Ammon's horn (tissue), 1 donor: ENCODE results near the gene MYORG.
A peak's percentile ranks its signal among the peaks of the same experiment; 100 is the strongest.

Experiments
- DNase-seq: peaks from one replicate; pipeline ENCODE4 v3.0.0-alpha.2; 2016; ENCODE audit warnings: low spot score

Gene MYORG

DNA sequence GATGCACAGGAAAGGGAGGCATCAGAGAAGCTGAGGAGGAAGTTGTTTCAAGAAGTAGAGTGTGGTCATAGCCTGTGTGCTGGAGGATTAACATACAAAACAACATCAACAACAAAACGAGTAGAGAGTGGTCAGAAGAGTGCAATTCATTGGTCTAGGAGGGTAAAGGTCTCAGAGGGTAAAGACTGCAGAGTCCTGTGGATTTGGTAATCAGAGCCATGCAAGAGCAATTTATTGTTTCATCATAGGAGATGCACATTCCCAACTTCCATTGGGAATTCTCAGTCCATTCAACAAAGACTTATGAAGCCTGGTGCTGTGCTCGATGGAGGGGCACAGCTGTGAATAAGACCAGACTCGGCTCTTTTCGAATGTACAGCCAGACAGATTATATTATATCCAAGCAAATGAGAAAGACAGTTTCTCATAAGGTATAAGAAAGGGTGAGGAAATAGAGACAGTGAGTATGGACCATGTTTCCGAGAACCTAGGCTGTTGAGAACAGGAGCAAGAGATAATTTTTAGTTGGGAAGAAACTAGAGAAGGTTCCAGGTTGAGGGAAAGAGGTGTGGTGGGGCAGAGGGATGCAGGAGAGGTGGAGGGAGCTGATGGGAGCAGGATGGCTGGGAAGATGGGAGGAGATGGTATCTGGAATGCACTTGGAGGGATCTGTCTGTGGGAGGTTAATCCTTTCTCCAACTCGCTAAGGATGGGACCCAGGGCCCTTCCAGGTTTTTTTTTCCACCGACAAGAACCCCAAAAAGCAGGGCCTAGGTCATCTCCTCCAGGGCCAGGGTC lies 7.9 kb upstream of the MYORG start:
- no peak for DNase-seq

DNA sequence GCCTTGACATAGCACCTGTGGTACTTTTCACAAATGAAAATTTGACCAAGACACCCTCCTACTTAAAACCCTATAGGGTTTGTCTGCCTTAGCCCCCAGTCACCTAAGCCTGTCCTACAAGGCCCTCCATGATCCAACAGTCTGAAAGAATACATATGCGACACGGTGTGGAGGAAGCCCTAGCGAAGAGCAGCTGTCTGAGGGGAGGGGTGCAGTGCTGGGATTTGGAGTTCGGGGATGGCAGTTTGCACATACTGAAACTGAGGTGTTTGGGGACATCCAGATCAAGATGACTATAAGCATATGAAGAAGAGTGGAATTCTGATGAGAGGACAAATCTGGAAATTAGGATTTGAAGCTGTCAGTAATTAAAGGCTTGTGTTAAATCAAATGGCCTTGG lies 7.2 kb upstream of the MYORG start:
- no peak for DNase-seq

DNA sequence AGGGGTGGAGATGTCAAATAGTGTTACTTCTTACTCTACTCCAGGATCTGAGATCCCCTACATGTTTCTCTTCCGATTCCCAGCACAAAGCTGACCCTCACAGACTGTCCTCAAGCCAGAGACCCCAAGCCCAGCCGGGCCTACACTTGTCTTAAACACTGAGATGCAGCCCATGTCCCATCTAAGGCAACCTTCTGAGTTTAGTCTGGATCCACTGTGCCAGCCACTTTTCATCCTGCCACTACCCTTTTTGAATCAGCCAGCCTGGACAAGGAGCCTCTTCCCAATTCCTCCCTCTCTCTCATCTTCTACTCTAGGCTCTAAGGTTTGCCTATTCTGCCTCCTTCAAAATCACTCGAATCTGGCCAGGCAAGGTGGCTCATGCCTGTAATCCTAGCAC lies 6.2 kb upstream of the MYORG start:
- DNase-seq, result no peak

DNA sequence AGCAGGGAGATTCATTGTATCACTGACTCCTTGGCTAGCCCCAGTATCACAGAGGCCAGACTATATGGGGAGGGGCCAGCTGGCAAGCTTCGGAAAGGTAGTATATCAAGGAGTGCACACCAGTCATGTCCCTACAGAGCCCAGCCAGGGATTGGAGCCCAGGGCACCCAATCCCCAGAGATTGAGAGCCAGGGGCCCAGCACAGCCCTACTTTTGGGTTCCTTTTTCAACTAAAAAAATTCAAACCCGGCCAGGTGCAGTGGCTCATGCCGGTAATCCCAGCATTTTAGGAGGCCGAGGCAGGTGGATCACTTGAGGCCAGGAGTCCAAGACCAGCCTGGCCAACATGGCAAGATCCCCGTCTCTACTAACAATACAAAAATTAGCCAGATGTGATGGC lies 5.4 kb upstream of the MYORG start:
- no peak for DNase-seq

DNA sequence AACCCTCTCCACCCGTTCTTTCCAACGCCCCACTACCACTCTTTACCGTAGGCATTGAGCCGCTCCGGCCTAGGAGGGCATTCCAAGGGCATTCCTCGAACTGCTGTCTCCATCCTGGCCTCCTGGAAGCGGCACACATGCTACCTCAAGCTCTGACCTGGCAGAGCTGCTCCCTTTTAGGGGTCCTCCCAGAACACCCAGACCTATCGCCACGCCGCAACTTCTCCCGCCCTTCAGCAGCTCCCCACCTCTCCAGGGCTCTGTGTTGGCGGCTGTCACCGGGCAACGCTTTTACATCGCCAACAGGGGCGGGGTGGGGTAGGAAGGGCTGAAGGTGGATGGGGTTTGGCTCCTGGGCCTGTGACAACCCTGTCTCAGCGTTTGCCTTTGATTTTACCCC lies 4.6 kb upstream of the MYORG start:
- peak; percentile 33 for DNase-seq

DNA sequence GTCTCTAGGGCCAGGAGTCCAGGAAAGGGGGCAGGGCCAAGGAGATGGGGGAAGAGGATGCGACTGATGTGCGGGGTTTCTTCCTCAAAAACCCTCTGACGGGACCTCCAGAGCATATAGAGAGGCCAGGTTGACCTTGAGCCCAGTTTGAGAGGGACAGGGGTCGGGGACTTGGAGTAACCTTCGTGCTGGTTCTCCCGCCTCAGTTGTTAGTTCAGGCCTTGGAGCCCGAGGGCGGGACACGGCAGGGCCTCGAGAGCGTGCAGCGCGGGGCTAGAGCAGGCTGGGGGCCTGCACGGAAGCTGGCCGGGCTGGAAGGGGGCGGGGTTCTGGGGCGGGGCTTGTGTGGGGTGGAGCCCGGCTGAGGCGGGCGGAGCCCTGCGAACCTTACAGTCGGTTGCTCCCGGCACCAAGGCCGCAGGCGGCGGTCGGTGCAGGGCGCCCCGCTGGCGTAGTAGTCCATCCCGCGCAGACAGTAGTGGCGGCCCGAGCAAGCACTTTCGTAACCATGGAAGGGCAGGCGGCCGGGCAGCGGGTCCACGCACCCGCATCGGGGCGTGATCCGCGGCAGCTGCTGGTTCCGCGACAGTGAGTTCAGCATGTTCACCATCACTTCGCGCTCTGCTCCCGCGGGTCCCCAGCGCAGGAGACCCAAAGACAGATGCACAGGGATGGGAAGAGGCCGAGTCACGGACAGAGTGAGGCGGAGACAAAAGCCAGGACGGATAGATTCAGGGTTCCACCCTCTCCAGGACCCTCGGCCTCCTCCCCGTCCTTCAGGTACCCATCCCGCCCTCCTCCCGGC lies 4.0 kb upstream of the MYORG start:
- peak; percentile 80 for DNase-seq

DNA sequence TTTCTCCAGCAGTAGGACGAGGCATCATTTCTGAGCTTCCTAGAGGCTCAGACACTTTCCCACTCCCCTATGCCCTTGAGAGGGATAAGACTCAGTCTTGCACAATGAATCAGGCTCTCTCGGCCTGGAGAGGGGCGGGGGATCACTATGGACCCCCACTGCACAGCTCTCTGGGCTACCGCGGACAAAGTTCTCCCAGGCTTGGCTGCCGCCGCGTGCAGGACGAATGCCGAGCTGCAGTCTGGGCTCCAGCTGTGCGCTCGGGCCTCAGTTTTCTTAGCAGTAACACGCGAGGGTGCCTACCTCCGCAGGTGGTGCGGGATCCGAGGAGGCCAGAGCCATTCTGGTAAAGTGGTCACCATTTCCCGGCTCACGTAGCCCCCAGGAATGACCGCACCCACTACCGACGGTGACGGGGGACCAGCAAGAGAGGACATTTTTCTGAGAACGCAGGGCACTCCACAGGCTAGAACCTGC lies 3.4 kb upstream of the MYORG start:
- no peak for DNase-seq

DNA sequence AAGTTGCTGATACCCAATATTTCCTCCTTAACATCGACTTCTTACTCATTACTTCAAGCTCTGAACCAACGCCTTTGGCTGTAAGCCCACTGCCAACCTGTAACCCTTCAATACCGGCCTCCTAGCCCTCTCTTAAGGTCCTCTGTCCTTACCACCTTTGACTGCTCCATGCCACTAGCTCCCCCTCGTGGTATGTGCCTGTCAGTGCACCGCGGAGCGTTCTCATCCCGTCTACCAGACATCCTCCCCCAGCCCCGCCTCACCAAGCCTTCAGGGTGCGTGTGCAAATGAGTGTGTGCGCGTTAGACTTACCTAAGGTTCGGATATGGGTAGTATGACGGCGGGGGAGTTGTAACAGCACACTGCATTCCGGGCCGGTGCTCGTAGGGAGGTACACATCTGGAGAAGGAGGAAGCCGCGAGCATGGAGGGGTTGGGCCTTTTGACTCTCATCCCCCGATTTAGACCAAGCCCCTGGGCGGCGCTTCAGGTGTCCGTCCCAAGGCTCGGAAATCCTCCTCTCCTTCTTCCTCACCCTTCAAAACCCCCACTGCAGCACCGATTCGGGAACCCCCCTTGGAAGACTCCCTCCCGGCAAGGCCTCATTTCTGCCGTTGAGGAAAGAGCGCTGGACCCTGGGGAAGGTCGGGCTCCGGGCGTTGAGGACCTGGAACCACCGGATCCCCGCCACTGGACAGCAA lies 2.8 kb upstream of the MYORG start:
- DNase-seq, result peak; percentile 94

DNA sequence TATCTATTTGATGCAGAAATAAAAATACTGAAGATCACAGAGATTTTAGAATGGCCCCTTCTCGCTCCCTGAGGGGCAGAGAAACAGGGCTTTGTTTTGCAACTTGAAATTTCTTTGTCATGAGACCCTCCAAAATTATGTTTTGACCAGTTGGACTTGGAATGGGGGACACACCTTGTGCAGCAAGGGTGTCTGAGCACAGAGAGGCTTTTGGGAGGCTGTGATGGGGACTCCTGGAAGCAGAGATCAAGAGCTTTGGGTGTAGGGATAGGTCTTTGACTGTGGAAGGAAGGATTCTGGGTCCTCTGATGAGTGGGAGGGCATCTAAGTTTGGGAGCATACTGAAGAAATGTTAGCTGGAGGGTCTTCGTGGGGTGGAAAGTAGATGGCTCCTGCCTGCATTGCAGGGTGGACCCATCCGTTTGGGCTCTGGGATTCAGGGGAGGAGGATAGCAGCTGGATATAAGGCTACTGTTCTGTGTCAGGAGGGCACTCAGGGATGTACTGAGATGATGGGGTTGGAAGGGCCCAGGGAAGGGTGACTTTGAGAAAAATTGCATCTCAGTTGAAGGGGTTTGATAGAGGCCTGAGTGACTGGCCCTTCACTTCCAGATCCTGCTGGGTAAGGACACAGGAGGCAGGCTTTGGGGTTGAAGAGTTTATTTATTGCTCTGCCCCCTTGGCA lies 1.8 kb upstream of the MYORG start:
- no peak for DNase-seq

DNA sequence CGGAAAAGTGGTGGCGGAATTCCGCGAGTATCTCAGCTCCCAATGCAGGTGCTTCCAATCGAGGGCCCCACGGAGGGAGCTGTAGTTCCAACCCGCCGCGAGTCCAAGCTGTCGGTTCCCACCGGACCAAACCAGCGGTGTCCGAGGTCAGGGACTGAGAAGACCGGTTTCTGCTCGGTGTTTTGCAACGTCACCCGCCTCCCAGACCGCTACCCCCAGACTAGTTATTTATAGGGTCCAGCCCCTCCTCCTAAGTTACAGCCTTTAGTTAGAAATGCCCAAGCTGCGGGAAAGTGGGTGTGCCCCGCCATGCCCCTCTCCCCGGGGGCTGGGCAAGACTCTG lies 677 bp upstream of the MYORG start:
- DNase-seq, result peak; percentile 30

DNA sequence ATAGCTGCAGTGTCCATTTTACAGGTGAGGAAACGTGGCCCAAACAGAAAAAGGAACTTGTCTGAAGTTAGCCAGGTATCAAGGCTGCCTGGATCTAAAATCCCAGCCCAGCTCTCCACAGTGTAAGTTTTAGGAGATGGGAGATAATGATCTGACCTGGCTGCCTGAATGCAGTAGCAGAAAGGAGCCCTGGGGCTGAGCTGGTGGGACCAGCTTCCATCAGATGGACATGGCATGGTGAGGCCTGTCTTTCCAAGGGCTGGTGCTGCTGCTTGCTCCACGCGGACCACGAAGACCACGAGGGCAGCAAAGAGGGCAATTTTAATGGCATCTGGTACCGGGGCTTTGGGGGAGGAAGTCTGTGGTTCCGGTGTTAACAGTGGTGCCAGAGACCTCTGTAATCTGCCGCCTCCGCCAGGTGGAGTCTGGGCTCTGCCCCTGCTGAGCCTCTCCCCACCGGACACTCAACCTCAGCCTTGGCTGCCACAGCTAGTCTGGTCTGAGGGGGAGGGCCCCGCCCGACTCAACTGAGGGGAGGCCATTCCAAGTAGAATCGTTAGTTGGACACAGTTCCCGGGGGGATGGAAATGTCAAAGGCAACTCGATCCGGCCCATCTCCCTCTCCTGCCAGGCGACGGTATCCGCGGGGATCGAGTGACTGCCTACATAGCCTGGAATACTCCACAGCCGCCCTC lies 650 bp downstream of the MYORG start:
- peak; percentile 54 for DNase-seq

DNA sequence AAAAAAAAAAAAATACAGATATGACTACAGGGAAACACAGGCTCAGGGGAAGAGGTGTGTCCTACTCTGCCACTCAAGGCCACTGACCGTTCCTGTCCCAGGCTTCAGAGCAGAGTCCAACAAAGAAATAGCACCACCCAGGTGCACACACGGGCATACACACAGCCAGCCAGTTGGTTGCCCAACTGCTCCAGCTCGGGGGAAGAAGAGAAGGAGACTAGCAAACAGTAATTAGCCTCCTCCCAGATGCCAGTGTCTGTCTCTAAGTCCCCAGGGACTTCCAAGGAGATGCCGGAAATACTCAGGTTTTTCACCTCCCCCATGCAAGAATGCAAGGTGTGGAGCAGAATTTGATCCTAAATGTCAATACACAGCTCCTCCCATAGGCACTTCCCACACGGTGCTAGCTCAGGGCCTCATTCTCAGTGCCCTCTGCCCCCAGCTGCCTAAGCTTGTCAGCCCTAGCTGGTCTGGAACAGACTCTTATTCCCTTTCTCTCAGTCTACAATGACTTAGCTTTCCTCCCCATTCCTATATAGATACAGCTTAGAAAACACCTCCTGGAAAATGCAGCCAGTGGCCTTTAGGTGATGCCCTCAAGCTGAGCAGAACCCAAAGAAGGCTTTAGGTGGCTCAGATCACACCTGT lies 1.7 kb downstream of the MYORG start:
- no peak for DNase-seq

DNA sequence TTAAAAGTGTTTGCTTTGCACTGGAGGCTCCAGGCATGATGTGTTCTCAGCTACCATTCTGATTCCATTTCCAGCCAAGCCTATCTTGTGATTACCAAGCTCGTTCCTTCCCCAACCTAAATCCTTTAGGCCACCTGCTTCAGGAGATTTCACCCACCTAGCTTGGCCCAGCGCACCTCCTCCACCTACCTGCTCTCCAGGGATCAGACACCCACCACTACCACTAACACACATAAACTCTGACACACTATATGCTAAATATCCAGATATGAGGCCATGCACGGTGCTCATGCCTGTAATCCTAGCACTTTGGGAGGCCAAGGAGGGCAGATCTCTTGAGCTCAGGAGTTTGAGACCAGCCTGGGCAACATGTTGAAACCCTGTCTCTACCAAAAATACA lies 2.4 kb downstream of the MYORG start:
- no peak for DNase-seq

DNA sequence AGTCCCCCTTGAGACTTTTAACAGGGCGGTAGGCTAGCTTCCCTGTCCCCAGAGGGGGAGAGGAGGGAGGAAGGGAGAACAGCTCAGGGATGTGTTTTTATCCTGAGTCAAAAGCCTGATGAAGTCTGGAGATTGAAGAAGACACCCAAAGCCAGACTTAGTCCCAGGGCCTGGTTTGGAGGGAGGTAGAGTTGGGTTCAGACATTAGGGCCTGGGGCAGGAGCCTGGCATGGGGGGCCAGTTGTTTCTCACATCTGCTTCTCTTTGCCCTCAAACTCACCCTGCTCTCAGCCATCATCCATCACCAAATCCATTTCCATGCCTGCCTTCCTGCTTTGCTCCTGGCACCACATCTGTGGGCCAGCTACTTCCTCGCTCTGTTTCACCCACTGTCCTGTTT lies 2.9 kb downstream of the MYORG start:
- DNase-seq, result no peak

DNA sequence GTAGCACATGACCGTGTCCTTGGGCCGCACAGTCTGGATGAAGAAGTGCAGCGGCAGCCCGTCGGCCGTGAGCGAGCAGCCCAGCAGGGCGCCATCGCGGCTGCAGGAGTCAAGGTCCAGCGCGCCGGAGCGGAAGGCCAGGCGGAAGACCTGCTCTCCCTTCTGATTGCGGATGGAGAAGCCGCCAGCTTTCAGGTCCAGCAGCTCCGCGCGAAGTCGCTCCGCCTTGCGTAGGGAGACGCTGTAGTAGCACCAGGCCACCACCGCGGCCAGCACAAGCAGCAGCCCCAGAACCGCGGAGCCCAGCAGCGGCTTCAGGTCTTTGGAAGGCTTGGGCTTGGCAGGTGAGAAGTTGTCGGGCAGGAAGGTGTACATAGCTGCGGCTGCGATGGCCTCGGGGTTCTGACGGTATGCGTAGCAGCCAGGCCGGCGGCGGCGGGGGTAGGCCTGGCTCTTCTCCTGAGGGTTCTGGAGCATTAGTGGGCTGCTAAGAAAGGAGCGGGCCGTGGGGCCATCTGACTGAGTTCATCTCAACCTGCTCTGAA lies 4.2 kb downstream of the MYORG start:
- no peak for DNase-seq

DNA sequence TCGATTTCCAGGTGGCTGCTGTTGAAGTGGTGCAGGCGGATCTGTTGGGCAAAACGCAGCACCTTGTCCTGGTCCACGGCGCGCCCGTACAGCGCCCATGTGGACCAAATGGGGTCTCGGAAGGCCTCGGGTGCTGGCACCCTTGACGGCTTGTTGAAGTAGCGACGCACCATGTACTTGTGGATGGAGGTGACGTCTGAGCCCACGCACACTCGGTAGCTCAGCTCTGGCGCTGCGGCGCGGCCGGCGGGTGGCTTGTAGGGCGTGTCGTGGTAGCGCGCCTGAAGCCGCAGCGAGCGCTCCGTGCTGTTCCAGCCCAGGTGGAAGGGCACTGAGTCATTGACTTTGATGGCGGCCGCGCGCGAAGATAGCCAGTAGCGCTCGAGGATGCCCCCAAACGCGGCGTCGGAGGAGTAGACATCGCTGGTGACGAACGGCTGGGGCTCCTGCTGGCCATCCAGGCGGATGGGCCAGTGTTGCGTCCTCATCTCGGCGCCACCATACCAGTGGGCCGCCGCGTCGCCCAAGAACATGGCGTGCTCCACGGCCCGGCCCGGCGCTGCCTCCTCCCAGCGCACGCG lies 4.7 kb downstream of the MYORG start:
- no peak for DNase-seq

DNA sequence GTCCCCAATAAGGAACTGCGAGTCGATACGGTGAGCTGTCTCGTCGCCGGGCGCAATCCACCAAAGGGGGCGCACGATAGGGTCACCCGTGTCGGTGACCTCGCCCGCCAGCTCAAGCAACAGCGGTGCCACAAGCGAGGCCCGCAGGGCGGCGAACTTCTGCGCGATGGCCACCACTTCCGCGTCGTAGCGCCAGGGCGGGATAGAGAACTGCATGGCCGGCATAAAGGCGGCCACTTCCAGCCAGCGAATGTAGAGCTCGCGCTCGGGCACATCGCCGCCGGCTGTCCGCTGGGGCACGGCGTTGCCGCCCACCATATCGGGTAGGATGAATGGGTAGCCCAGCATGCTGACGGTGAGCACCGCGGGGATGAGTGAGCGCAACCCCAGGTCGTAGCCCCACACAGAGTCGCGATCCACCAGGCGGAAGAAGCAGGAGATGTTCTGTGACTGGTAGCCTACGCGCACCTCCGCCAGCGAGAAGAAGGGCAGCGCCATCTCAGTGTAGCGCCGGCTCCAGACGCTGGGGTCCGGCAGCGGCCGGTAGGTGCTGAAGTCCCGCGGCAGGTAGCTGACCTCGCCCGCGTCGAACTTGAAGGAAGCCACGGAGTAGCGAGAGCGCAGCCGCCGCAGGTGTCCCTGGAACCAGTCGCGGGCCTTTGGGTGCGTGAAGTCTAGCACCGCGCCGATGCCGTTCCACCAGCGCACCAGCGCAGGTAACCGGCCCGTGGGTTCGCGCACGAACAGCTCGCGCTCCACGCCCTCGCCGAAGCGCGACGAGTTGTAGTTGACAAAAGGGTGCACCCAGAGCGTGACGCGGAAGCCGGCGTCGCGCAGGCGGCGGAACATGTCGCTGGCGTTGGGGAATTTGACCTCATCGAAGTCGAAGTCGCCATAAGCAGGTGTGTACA lies 5.5 kb downstream of the MYORG start:
- DNase-seq, result no peak

DNA sequence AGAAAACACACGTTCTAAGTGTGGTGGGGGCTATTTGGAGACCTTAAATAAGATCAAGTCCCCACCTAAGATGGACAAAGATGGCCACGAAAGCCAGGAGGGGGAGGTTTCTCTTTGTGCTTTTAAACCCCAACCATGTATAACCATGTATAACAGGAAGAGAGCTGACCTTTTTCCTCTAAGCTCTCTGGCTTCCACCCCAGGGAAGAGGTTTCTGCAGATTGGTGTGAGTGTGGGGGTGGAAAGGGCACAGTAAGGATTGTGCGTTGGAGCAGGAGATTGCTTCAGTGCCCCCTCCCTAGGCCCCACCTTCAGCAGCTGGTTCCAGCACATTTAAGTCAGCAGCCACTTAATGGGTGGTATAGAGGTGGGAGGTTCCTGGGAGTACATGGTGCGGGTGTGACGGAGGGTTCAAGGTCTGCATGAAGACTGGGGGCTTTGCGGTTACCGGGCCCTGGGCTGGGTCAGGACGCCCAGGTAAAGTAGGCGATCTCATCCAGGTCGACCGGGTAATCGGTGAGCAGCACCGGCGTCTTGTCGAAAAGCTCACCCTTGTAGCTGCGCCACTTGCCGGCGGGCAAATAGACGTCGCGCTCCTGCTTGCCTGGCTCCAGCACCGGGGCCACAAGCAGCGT lies 6.2 kb downstream of the MYORG start:
- DNase-seq, result no peak

DNA sequence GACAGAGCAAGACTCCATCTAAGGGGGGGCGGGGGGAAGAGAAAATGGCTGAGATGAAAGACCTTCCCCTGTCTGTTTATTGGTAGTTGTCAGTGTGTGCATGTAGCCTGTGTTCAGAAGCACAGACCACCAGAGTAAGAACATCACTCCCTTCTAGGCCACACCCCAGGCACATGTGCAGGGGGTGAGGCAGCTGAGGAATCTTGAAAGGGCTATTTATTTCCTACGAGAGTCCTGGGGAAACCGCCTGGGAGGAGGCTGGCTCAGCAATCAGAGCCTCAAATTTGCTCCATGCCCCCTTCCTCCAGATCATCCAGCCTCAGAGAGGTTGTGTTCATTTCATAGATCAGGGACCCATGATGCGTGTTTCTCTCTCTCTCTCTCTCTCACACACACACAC lies 7.1 kb downstream of the MYORG start:
- DNase-seq, result no peak
